Measurements from ENCODE around the gene CCDC88C. TPM values are rescaled to one million over a fixed set of nuclear protein-coding genes. Genes with fewer than 3 reads are reported as not detected.
A peak's percentile ranks its signal among the peaks of the same experiment; 100 is the strongest.

The CCDC88C gene
- polyA plus RNA-seq, 1 donor (not counting 4 experiments of a cell fraction or from before 2014, with no cell fraction given), result 2.4 TPM

GRCh38 chr14:91318911-91319310 lies 98.7 kb downstream of the CCDC88C start:
- dilution Hi-C loops (cut with MboI; ENCODE audit: extremely low pct_ligation_motif_present, low sequenced_read_pairs), result no loop called here

GRCh38 chr14:91317381-91318308 lies 100.0 kb downstream of the CCDC88C start:
- Histone ChIP-seq H3K4me1 (ENCODE audit: control insufficient read depth, extremely low read depth, insufficient read depth, low read length) (peaks cover 12% of the 10 kb centered on the region), H3K4me2 (ENCODE audit: control insufficient read depth, extremely low read depth, insufficient read depth, low read depth, low read length) (peak overlapping the region; percentile 22), H3K9me1 (ENCODE audit: control insufficient read depth, extremely low read depth, insufficient read depth, low read length) (no peaks in the 10 kb centered on the region), H3K36me3 (ENCODE audit: control insufficient read depth in 2 of 2, extremely low read depth in 1 of 2, insufficient read depth in 2 of 2, low read length in 2 of 2) (no peaks in the 10 kb centered on the region), H3K27ac (ENCODE audit: control insufficient read depth, insufficient read depth, low read length) (no peak overlapping the region), H3K27me3 (ENCODE audit: control insufficient read depth, extremely low read depth, insufficient read depth, low read length) (no peaks in the 10 kb centered on the region), H3K79me2 (ENCODE audit: control insufficient read depth, insufficient read depth, low read length) (no peaks in the 10 kb centered on the region), H2AFZ (ENCODE audit: control insufficient read depth, low read length) (peak overlapping the region; percentile 40), H3K9ac (ENCODE audit: control insufficient read depth, extremely low read depth, insufficient read depth, low read length) (no peak overlapping the region), H3K9me3 (ENCODE audit: control insufficient read depth, low read depth, low read length) (no peaks in the 10 kb centered on the region), H3K4me3 (ENCODE audit: control insufficient read depth in 2 of 3, extremely low read depth in 1 of 3, insufficient read depth in 2 of 3, low read depth in 1 of 3, low read length in 3 of 3) (no peak overlapping the region), H4K20me1 (ENCODE audit: control insufficient read depth, extremely low read depth, insufficient read depth, low read length) (peaks cover 2% of the 10 kb centered on the region)
- dilution Hi-C loops (cut with MboI; ENCODE audit: extremely low pct_ligation_motif_present, low sequenced_read_pairs), result no loop called here
- DNase-seq (ENCODE audit: low read depth, low spot score) (no peak), FAIRE-seq (peak; percentile 84)
- TF ChIP-seq CTCF (optimal IDR thresholded peaks at IDR 0.05 in 1 of 3, IDR thresholded peaks at IDR 0.05 in 1 of 3, conservative IDR thresholded peaks at IDR 0.05 in 1 of 3; ENCODE audit: extremely low read depth in 1 of 3, insufficient read depth in 2 of 3, low read length in 3 of 3) (peak; percentile 36 to 70 (median 67)), EZH2 (IDR thresholded peaks at IDR 0.05; ENCODE audit: low read length) (no peak)

More at GRCh38 chr14:91318911-91319310, 98.7 kb downstream of the CCDC88C start:
- no peak for DNase-seq (ENCODE audit: low read depth, low spot score)
- Histone ChIP-seq H3K27ac (ENCODE audit: control insufficient read depth, insufficient read depth, low read length) (no peak overlapping the region), H2AFZ (ENCODE audit: control insufficient read depth, low read length) (no peak overlapping the region), H3K4me3 (ENCODE audit: control insufficient read depth in 2 of 3, extremely low read depth in 1 of 3, insufficient read depth in 2 of 3, low read depth in 1 of 3, low read length in 3 of 3) (no peak overlapping the region), H3K9ac (ENCODE audit: control insufficient read depth, extremely low read depth, insufficient read depth, low read length) (no peak overlapping the region), H4K20me1 (ENCODE audit: control insufficient read depth, extremely low read depth, insufficient read depth, low read length) (peaks cover 2% of the 10 kb centered on the region), H3K36me3 (ENCODE audit: control insufficient read depth in 2 of 2, extremely low read depth in 1 of 2, insufficient read depth in 2 of 2, low read length in 2 of 2) (no peaks in the 10 kb centered on the region), H3K4me1 (ENCODE audit: control insufficient read depth, extremely low read depth, insufficient read depth, low read length) (peaks cover 12% of the 10 kb centered on the region), H3K9me1 (ENCODE audit: control insufficient read depth, extremely low read depth, insufficient read depth, low read length) (no peaks in the 10 kb centered on the region), H3K79me2 (ENCODE audit: control insufficient read depth, insufficient read depth, low read length) (no peaks in the 10 kb centered on the region), H3K4me2 (ENCODE audit: control insufficient read depth, extremely low read depth, insufficient read depth, low read depth, low read length) (no peak overlapping the region), H3K27me3 (ENCODE audit: control insufficient read depth, extremely low read depth, insufficient read depth, low read length) (no peaks in the 10 kb centered on the region), H3K9me3 (ENCODE audit: control insufficient read depth, low read depth, low read length) (no peaks in the 10 kb centered on the region)
- TF ChIP-seq EZH2 (IDR thresholded peaks at IDR 0.05; ENCODE audit: low read length) (no peak), CTCF (optimal IDR thresholded peaks at IDR 0.05 in 1 of 3, IDR thresholded peaks at IDR 0.05 in 1 of 3, conservative IDR thresholded peaks at IDR 0.05 in 1 of 3; ENCODE audit: extremely low read depth in 1 of 3, insufficient read depth in 2 of 3, low read length in 3 of 3) (no peak)
- FAIRE-seq, result no peak

Data from keratinocyte (primary cell).